NOMO-1 treated with DMSO at 0.1 percent for 48 hours (cell line): ENCODE data around the gene PDGFD.
"Not testable (repeated sequence)": the region's sequence is repeated elsewhere in the genome, so short reads cannot be mapped to it uniquely, and the experiment has no call there.

Source experiments
- DNase-seq: peaks from one replicate; lab custom pipeline; 2025; ENCODE audit not compliant: unreplicated experiment; lab: John Stamatoyannopoulos, UW

Gene PDGFD

DNA sequence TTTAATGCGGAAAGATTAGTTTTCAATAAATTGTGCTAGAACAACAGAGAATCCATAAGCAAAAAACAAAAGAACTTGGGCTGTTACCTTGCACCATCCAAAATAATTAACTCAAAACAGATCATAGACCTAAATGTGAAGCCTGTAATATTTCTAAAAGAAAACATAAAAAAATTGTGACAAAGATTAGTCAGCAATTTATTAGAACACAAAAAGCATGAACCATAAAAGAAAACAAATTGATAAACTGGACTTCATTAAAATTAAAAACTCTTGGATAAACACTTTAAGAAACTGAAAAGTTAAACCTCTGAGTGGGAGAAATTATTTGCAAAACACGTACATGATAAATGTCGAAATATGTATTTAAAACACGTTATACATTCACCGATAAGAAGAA lies 106.0 kb downstream of the PDGFD start:
- DNase-seq: no peak

DNA sequence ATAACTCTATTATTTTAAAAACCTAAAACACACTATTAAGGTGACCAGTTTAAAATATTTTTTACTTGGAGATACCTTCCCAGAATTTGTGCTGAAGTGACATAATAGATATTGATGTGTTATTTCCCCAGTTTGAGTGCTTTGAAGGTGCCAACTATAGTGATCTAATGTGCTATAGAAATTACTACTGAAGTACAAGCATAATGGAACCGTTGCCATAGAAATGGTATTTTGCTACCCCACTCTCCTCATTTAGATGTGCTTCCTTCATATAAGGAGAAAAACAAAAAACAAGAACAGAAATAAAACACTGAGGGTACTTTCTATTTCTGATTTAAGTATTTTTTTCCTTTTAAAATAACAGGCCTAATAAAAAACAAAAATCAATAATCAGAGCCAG lies 108.4 kb downstream of the PDGFD start:
- DNase-seq: no peak

DNA sequence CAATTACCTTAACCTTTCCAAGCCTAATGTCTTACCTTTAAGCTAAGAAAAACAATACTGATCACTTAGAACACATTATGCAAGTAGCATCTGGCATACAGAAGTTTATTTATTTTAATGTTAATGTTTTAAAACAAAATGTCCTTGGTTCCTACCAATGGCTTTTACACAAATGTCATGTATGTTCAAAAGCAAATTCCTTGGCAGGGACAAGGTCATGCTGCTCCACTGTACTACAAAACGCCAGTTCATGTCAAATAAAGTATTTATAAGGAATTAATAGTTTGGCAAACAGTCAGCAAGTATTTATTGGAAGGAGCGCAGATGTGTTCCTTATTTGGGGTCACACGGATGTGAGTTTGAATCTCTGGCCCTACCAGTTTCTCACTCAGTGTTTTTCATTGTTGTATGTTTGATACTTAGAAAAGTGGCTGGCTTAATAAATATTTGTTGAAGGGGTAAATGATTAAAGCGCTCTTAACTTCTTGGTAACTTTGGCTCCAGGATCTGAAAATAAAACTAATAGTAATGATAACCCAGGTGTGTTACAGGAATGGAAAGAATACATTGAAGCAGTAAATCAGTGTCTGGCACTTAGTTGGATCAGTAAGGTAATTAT lies 108.9 kb downstream of the PDGFD start:
- no peak for DNase-seq

DNA sequence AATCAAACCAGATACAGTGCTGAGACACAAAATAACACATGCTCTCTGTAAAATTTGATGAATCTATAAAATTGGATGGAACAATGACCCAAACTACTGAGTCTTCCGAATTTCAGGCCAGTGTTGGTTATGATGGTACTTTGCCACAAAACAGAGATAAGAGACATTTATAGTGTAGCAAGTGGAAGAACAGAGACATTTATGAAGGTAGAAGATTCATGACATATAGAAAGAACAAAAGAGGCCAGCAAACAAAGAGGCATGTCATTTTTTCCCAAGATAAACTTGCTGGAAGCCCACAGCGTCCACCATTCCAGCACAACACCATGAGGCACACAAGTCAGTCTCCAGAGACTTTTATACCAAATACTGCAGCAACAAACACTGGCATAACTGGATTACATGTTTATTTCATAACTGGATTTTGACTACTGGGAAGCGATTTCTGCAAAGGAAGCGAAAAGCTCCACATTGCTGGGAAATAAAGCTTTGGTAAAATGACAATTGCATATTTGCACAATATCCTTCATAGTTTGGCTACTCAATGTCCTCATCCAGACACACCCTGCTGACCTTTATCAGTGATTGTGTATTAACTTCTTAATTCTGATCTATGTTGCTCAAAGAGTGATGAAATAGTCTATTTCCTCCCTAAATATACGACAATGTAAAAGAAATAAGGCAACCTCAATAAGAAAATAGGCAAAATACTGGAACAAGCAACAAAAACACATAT lies 110.0 kb downstream of the PDGFD start:
- DNase-seq: no peak

DNA sequence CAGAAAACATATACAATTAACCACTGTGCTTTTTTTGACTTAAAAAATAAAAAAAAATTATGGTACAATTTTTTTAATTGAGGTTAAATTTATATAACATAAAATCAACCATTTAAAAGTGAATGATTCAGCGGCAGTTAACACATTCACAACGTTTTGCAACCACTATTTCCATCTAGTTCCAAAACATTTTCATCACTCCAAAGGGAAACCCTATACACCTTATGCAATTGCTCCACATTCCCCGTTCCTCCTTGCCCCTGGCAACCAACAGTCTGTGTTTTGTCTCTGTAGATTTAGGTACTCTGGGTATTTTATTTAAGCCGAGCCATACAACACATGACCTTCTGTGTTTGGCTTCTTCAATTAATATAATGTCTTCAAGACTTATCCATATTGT lies 112.2 kb downstream of the PDGFD start:
- DNase-seq: no peak

DNA sequence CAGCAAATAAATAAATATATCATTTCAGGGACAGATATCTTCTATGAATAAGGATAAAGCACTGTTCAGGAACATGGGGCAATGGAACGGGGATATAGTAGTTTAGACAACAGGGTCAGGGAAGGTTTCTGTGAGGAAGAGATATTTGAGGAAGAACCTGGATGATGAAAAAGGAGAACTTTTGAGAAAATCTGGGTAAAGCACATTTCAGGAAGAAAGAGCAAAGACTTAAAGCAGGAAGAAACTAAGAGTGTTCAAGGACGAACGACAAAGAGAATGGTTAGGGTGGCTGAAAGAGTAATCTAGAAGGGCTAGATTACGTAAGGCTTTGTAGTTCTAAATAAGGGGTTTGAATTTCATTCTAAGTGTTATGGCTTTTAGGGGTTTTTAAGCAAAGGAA lies 114.8 kb downstream of the PDGFD start:
- peak; percentile 40 for DNase-seq

DNA sequence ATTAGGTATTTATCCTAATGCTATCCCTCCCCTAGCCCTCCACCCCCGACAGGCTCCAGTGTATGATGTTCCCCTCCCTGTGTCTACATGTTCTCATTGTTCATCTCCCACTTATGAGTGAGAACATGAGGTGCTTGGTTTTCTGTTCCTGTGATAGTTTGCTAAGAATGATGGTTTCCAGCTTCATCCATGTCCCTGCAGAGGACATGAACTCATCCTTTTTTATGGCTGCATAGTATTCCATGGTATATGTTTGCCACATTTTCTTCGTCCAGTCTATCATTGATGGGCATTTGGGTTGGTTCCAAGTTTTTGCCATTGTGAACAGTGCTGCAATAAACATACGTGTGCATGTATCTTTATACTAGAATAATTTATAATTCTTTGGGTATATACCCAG lies 117.1 kb downstream of the PDGFD start:
- DNase-seq: not testable (repeated sequence)

DNA sequence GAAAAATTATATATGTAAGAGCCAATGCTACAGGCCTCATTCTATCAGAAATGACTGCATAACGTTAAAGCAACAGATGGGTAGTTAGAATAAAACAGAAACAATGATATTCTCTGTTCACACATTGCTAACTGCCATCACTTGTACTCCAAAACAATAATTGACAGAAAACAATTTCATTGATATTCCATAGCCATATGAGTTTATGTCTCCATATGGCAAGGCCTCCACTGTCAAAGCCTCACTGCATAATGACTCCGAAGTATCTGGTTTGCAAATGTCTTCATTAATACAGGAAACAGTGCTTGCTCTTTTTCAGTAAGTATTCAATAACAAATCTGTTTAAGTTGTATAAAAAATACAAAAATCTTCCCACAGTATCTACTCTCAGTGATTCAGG lies 117.6 kb downstream of the PDGFD start:
- no peak for DNase-seq

DNA sequence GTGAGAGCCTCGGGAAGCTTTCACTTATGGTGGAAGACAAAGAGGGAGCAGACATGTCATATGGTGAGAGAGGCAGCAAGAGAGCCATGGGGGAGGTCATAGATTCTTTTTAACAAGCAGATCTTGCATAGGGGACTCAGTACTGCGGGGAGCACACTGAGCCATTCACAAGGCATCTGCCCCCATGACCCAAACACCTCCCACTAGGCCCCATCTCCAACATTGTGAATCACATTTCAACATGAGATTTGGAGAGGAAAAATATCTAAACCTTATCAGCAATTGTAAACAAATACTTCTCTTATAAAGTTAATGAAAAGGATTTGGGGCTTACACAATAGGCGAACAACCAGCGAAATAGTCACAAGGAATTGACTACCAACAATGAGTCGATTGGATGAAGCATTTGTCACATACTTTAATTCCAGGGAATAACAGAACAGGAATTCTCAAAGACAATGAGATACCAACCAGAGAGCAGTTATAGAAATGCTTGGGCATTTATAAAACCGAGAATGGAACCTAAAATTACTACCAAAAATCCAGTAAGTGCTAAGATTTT lies 120.2 kb downstream of the PDGFD start:
- no peak for DNase-seq

DNA sequence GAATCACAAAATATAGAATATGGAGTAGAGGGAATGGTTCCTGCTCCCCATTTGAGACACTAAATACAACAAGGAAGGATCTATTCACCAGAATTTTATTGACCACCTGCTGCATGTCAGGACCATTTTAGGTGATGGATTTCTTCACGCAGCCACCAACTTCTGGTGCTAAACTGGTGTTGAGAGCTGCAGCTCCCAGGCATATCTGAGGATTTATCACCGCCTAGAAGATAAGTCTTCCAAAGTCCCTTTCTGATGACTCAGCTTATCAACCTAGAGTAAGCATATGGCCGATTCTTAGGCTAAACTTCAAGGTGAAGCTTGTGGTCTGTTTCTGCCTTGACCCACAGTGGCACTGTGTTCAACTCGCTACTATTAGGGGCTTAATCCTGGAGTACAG lies 120.8 kb downstream of the PDGFD start:
- no peak for DNase-seq

DNA sequence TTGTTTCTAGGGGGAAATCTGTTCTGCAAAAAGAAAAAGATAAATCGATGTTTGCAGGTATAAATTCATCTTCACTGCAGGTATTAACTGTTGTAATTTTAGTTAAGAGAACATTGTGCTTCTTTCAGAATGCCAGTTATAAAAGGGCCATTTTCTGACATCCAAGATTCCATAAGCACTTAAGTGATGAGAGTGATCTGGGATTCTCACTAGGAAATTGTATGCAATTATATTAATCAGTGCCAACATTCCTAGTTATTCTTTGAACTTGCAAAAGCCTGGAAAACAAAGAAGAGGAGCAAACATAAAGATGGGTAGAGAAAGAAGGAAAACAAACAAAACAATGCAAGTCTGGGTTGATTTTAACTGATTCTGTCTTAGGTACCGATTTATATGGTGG lies 122.2 kb downstream of the PDGFD start:
- no peak for DNase-seq

DNA sequence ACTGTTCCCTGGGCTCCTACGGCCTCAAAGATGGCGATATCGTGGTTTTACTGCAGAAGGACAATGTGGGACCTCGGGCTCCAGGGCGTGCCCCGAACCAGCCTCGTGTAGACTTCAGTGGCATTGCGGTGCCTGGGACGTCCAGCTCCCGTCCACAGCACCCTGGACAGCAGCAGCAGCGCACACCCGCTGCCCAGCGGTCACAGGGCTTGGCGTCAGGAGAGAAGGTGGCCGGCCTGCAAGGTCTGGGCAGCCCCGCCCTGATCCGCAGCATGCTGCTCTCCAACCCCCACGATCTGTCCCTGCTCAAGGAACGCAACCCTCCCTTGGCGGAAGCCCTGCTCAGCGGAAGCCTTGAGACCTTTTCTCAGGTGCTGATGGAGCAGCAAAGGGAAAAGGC lies 127.0 kb downstream of the PDGFD start:
- no peak for DNase-seq

DNA sequence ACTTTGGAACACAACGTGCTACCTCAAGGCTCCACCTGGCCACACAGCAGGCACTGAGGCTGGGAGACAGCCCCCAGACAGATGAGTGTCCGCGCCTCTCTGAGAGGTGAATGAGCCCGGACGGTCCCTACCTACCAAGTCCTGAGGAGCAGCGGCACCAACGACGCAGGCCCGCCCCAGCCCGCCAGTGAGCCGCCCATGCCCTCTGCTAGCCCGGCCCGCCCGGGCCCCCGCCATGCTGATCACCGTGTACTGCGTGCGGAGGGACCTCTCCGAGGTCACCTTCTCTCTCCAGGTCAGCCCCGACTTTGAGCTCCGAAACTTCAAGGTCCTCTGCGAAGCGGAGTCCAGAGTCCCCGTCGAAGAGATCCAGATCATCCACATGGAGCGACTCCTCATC lies 127.4 kb downstream of the PDGFD start, which contains the start of gene DDI1:
Gene DDI1, plus strand, starts transcription at position 53 of the 400 bp plus-strand sequence. Its CDS starts 183 bp downstream, at position 236.
- DNase-seq: no peak

DNA sequence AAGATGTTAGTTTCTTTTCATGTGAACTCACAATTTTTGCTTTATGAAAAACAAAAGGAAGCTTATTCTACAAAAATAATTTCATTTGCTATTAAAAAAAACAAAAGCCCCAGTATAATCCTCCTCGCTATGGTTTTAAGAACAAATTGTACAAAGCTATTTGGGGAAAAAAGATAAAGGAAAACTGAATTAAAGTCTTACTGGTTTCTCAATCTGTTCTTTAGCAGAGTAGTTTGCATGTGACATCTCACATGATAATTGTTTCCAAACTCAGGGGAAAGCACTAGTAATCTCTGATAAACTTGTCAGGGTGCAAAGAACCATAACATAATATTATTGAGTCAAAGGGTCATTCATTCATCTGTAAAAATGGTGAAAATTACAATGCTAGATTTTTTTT lies 130.4 kb downstream of the PDGFD start:
- no peak for DNase-seq

DNA sequence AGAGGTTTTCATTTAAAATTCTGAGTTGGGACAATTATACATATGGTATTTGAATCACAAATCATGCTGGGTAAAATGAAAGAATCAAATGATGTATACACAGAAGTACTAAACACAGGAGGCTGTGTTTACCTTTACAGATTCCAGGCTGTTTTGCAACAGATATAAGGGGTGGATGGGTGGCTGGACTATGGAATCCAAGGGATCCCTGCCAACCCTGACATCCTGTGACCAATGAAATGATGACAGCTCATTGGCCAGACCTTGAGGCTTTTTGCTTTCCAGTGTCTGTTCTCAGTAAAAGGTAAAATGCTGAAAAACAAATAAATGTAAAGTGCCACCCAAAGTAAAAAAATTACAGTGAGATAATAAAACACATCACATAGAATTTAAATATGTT lies 130.8 kb downstream of the PDGFD start:
- no peak for DNase-seq

DNA sequence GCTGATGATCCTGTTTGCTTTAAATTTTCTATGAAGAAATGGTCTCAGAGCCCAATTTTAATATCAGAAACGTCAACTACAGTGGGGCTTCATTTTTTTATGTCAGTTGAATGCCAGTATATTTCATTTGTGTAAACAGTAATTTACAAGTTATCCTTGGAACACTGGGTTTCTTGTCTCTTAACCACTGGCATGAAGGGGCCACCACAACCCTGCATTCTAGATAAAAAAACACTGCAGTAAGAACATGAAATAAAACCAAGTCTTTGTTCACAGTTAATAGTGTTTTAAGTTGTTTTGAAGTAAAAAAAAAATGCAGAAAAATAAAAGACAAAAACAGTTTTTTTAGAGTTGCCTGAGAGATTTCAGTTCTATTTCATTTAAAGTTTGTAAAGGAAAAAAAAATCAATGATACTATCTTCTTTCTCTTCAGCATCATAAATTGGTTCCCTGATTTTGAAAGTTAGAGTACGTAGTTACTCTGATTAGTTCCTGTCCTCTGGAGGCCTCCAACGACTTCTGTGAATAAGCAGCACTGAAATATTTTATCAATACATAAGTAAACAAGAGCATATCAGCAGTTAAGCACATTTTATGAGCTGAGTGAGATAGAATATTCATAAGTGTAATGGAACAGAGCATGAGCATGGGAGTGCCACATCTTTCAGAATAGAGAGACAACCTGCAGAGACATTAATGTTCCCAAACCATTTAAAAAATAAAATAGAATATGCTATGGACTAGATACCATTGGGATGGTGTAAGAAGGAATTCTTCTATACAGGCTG lies 135.3 kb downstream of the PDGFD start:
- DNase-seq: no peak

DNA sequence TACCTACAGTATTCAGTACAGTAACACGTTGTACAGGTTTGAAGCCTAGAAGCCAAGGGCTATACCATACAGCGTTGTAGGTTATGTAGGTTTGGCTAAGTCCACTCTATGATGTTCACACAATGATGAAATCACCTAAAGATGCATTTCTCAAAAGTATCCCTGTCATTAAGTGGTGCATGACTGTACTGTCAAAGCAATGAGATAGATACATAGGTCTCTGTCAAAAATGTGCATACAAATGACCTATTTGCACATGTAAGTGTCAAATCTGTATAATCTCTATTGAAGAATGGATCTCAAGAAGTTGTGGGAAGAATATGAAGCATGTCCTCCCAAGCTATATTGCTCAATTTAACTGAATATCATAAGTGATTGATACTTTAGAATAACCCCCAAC lies 139.4 kb downstream of the PDGFD start:
- no peak for DNase-seq

DNA sequence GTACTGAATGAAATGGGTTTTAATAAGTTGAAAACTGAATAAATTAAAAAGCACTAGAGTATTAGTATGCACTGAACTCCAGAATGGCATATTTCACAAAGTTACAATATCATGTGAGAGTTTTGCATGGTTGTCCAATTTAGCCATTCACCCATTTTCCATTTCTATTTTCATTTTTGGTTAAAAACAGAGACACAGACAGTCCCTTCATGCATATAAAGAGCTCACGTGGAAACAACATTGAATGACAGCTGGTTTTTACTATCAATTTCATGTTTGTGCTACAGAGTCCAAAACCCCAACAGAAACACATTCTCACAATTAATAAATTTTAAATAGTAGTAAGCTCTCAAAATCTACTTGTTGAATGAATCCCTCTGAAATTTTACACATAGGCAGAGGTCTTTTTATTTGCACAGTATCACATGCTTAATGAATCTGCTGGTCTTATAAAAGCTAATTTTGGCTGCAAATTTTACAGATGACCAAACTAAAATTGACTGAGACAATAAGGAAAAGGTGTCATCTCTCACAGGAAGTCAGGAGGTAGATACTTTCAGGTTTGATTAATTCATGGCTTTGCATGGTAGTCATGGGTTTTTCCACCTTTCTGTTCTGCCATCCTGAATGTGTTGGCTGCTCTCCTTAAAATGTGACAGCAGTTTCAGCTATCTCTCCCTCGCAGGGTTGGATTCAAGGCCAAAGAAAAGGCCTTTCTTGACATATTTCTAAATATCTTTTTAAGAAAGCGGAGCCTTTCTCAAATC lies 148.1 kb downstream of the PDGFD start:
- DNase-seq: no peak

DNA sequence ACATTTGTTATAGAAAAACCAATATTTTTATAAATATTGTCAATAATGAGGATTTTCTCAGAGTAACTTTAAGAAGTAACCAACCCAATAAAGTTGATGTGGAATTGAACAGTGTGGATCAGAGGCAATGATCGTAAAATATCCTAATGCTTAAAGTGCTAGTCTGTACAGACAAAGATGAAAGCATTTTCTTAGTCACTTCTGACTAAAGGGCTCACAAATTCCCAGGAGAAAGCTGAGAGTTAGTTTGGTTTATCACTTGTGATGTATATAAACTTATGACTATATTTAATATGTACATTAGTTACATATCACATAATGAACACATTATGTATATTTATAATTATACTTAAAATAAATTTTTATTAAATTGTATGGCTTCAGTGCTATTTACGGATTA lies 152.9 kb downstream of the PDGFD start:
- no peak for DNase-seq

DNA sequence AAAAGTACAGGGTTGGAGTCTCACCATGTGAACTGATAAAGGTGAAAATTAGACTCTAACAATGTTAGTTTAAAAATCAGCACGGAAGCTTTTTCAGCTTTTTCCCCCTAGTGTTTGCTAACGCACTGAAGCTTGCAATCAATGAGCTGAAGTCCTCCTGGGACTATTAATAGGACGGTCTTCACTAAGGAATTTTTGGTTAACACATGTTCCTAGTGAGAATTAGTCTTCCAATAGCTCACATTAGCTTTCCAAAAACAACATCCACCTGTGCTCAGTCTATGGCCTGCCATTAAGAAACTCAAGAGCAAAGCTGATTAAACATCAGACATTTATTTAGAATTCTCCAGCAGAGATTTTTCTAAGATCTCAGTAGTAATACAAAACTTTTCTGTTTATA lies 154.2 kb downstream of the PDGFD start:
- no peak for DNase-seq

DNA sequence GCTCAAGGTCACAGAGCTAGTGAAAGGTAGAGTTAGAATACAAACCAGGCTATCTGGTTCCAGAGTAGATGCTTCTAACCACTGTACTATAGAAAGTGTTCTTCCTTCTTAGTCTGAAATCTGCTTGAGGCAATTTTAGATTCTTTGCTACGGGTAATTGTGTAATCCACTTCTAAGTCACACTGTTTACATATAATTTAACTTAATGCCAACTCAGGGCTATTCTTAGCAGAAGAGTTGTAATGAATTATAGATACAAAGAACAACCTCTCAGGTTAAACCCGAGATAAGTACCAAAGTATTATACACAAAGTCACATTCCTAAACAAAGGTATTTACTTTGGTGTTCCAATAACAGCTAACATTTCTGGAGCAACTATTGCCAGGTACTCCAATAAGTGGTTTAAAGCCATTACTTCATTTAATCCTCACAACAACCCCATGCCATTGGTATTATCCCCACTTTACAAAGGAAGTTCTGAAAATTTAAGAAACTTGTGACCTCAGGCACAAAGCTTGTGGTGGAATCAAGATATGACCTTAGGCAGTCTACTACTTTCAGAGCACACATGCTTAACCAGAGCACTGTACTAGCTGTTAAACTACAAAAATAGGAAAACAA lies 158.6 kb downstream of the PDGFD start:
- DNase-seq: peak; percentile 30
